MM.1S (cell line): Measurements from ENCODE around the gene SMURF1.

Experiments used
- DNase-seq: peaks from one replicate; pipeline ENCODE4 v3.0.0-alpha.2; 2015
- H2AFZ ChIP-seq: fragments of 300-600 bp; sonication (generic); 2 replicates; pipeline ENCODE4 v1.6.0; 2016; ENCODE audit warnings: antibody characterized with exemption, low read length
- H3F3A ChIP-seq: fragments of 300-600 bp; sonication (generic); 2 replicates; pipeline ENCODE4 v1.6.1; 2016; ENCODE audit warnings: mild to moderate bottlenecking, antibody characterized with exemption, low read length, moderate library complexity, mixed read lengths; ENCODE audit not compliant: insufficient read depth
- H3K27ac ChIP-seq: fragments of 300-600 bp; sonication (generic); 2 replicates; pipeline ENCODE4 v1.5.1; 2016; ENCODE audit warnings: mild to moderate bottlenecking, low read length
- H3K27me3 ChIP-seq: fragments of 300-600 bp; sonication (generic); replicated peaks from 2 replicates; pipeline ENCODE4 v1.6.0; 2016; ENCODE audit warnings: low read length; ENCODE audit not compliant: insufficient read depth
- H3K36me3 ChIP-seq: fragments of 300-600 bp; sonication (generic); replicated peaks from 2 replicates; pipeline ENCODE4 v1.6.1; 2016; ENCODE audit warnings: mild to moderate bottlenecking, low read length, mixed read lengths; ENCODE audit not compliant: insufficient read depth
- H3K4me1 ChIP-seq: fragments of 300-600 bp; sonication (generic); 2 replicates; pipeline ENCODE4 v1.6.1; 2016; ENCODE audit warnings: low read length, mixed read lengths
- H3K4me2 ChIP-seq: fragments of 300-600 bp; sonication (generic); 2 replicates; pipeline ENCODE4 v1.6.0; 2016; ENCODE audit warnings: low read depth, low read length
- H3K4me3 ChIP-seq: fragments of 300-600 bp; sonication (generic); 2 replicates; pipeline ENCODE4 v1.5.1; 2016; ENCODE audit warnings: low read length, mixed read lengths
- H3K79me2 ChIP-seq: fragments of 300-600 bp; sonication (generic); 2 replicates; pipeline ENCODE4 v1.6.1; 2016; ENCODE audit warnings: mixed run types, low read length, mixed read lengths
- H3K9ac ChIP-seq: fragments of 300-600 bp; sonication (generic); 2 replicates; pipeline ENCODE4 v1.6.1; 2016; ENCODE audit warnings: low read length, mixed read lengths
- H3K9me2 ChIP-seq: fragments of 300-600 bp; sonication (generic); replicated peaks from 2 replicates; pipeline ENCODE4 v1.6.1; 2016; ENCODE audit warnings: mild to moderate bottlenecking, low read length, mixed read lengths; ENCODE audit not compliant: insufficient read depth
- H3K9me3 ChIP-seq: fragments of 300-600 bp; sonication (generic); replicated peaks from 2 replicates; pipeline ENCODE4 v1.6.1; 2016; ENCODE audit warnings: mild to moderate bottlenecking, low read length, mixed read lengths; ENCODE audit not compliant: insufficient read depth
- H4K20me1 ChIP-seq: fragments of 300-600 bp; sonication (generic); 2 replicates; pipeline ENCODE4 v1.6.1; 2016; ENCODE audit warnings: mild to moderate bottlenecking, low read length, moderate library complexity, mixed read lengths; ENCODE audit not compliant: insufficient read depth
- EZH2 ChIP-seq: fragments of 300-600 bp; sonication (generic); optimal IDR thresholded peaks from 2 replicates; pipeline ENCODE3; 2017; ENCODE audit warnings: low read depth, mild to moderate bottlenecking, antibody characterized with exemption, low read length, mixed read lengths
- EZH2phosphoT487 ChIP-seq: fragments of 300-600 bp; sonication (generic); IDR thresholded peaks from 2 replicates; pipeline ENCODE4 v1.6.1; 2018; ENCODE audit warnings: antibody characterized with exemption, low read length
- TF ChIP-seq, protein P1 (sequence below): fragments of 300-600 bp; sonication (generic); IDR thresholded peaks from 2 replicates; pipeline ENCODE4 v1.5.1; 2016; ENCODE audit warnings: antibody characterized with exemption, low read length, mixed read lengths

Gene SMURF1

GRCh38 chr7:99189222-99189621 is 45.3 kb upstream of the SMURF1 start:
- H3K27ac ChIP-seq: no peak overlapping the region
- no peaks in the 10 kb centered on the region for H3K36me3 ChIP-seq
- H3K4me1 ChIP-seq: no peaks in the 10 kb centered on the region
- H3K4me3 ChIP-seq: no peak overlapping the region
- H3K9me2 ChIP-seq: no peaks in the 10 kb centered on the region
- H3F3A ChIP-seq: no peaks in the 10 kb centered on the region
- no peak overlapping the region for H3K4me2 ChIP-seq
- no peaks in the 10 kb centered on the region for H3K27me3 ChIP-seq
- no peaks in the 10 kb centered on the region for H4K20me1 ChIP-seq
- H2AFZ ChIP-seq: no peak overlapping the region
- no peaks in the 10 kb centered on the region for H3K9me3 ChIP-seq
- DNase-seq: no peak
- H3K79me2 ChIP-seq: no peaks in the 10 kb centered on the region
- H3K9ac ChIP-seq: no peak overlapping the region
- TF ChIP-seq EZH2phosphoT487 (no peak), EZH2 (no peak)
- TF ChIP-seq, protein P1, sequence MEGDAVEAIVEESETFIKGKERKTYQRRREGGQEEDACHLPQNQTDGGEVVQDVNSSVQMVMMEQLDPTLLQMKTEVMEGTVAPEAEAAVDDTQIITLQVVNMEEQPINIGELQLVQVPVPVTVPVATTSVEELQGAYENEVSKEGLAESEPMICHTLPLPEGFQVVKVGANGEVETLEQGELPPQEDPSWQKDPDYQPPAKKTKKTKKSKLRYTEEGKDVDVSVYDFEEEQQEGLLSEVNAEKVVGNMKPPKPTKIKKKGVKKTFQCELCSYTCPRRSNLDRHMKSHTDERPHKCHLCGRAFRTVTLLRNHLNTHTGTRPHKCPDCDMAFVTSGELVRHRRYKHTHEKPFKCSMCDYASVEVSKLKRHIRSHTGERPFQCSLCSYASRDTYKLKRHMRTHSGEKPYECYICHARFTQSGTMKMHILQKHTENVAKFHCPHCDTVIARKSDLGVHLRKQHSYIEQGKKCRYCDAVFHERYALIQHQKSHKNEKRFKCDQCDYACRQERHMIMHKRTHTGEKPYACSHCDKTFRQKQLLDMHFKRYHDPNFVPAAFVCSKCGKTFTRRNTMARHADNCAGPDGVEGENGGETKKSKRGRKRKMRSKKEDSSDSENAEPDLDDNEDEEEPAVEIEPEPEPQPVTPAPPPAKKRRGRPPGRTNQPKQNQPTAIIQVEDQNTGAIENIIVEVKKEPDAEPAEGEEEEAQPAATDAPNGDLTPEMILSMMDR: no peak

DNA sequence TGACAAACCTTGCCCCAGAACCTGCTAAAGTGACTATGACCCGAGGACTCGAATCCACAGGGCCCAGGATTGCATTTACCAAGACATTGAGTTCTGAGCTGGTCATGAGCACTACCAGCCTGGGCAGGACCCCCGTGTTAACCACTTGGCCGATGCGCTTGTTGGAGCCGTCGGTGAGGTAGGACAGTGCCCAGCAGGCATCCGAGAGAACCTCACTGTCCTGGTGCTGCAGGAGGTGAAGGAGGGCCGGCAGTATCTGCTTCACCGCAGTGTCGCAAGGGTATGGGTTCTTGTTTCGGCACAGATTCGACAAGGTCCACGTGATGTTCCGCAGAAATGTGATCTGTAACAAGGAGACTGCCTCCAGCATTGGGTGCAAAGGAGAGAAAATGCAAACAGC is 44.3 kb upstream of the SMURF1 start:
- no peaks in the 10 kb centered on the region for H3F3A ChIP-seq
- H3K36me3 ChIP-seq: no peaks in the 10 kb centered on the region
- H3K9me3 ChIP-seq: no peaks in the 10 kb centered on the region
- no peaks in the 10 kb centered on the region for H3K79me2 ChIP-seq
- H3K4me3 ChIP-seq: no peak overlapping the region
- no peak overlapping the region for H3K9ac ChIP-seq
- H3K27ac ChIP-seq: no peak overlapping the region
- no peak overlapping the region for H2AFZ ChIP-seq
- TF ChIP-seq EZH2: no peak
- no peak for TF ChIP-seq EZH2phosphoT487
- TF ChIP-seq, protein P1: no peak
- no peaks in the 10 kb centered on the region for H3K4me1 ChIP-seq
- no peaks in the 10 kb centered on the region for H3K27me3 ChIP-seq
- no peak for DNase-seq
- H4K20me1 ChIP-seq: no peaks in the 10 kb centered on the region
- no peak overlapping the region for H3K4me2 ChIP-seq
- H3K9me2 ChIP-seq: no peaks in the 10 kb centered on the region

- Histone ChIP-seq H2AFZ (no peak overlapping the region), H3F3A (no peaks in the 10 kb centered on the region), H3K9me3 (no peaks in the 10 kb centered on the region), H3K4me3 (no peak overlapping the region), H3K27me3 (no peaks in the 10 kb centered on the region), H3K79me2 (no peaks in the 10 kb centered on the region), H3K36me3 (no peaks in the 10 kb centered on the region), H3K4me2 (no peak overlapping the region), H3K27ac (no peak overlapping the region), H4K20me1 (no peaks in the 10 kb centered on the region), H3K4me1 (no peaks in the 10 kb centered on the region), H3K9ac (no peak overlapping the region), H3K9me2 (no peaks in the 10 kb centered on the region)
- TF ChIP-seq, protein P1: no peak
- TF ChIP-seq EZH2phosphoT487 (no peak), EZH2 (no peak)
- DNase-seq: no peak
Measured at GRCh38 chr7:99184532-99185218, 40.8 kb upstream of the SMURF1 start.
